ENCODE measurements around the gene WIPF3. TPM values are rescaled to one million over a fixed set of nuclear protein-coding genes. Genes with fewer than 3 reads are reported as not detected.

WIPF3 gene
- total and polyA plus RNA-seq, 2 of the 4 experiments (the other 2 are of a cell fraction), result not detected

- H3K4me1 ChIP-seq (ENCODE audit: control insufficient read depth, insufficient read depth, low read length), result no peaks in the 10 kb centered on the region
- DNase-seq, result no peak
- 85% methylated on average over 9 of the region's 13 CpGs; no CpG with 5 or more reads in 1 of the 2 experiments for WGBS, 2 experiments (ENCODE audit: extremely low coverage in 2 of 2, insufficient read length in 1 of 2)
- no peak overlapping the region for H3K4me3 ChIP-seq (ENCODE audit: insufficient read depth, low read depth, low read length)
- intact Hi-C loops (cut with micrococcal nuclease) (no loop called here), in situ Hi-C loops (cut with MboI; ENCODE audit: low sequenced_read_pairs) (loop anchor here (10.0 kb wide), 1 partner anchor 199 kb away; no protein-coding TSS in a partner anchor), dilution Hi-C loops (cut with HindIII; ENCODE audit: low sequenced_read_pairs, unreplicated experiment) (no loop called here)
- TF ChIP-seq MAZ (IDR thresholded peaks at IDR 0.05; ENCODE audit: borderline replicate concordance, low read depth, low read length) (no peak), RFX5 (IDR thresholded peaks at IDR 0.05; ENCODE audit: low read depth, low read length) (no peak), MAFK (IDR thresholded peaks at IDR 0.05; ENCODE audit: low read depth, low read length) (no peak), RCOR1 (IDR thresholded peaks at IDR 0.05; ENCODE audit: insufficient replicate concordance, low read length) (no peak), NFE2L2 (IDR thresholded peaks at IDR 0.05; ENCODE audit: low read depth, low read length) (no peak), CTCF (conservative IDR thresholded peaks at IDR 0.05; ENCODE audit: low read depth, low read length) (no peak), POLR2A (IDR thresholded peaks at IDR 0.05; ENCODE audit: low read depth, low read length) (no peak), SMC3 (IDR thresholded peaks at IDR 0.05; ENCODE audit: low read depth, low read length) (no peak), CHD1 (IDR thresholded peaks at IDR 0.05; ENCODE audit: low read depth, low read length) (no peak), BHLHE40 (IDR thresholded peaks at IDR 0.05; ENCODE audit: low read depth, low read length) (no peak)
- TF ChIP-seq, protein P1, sequence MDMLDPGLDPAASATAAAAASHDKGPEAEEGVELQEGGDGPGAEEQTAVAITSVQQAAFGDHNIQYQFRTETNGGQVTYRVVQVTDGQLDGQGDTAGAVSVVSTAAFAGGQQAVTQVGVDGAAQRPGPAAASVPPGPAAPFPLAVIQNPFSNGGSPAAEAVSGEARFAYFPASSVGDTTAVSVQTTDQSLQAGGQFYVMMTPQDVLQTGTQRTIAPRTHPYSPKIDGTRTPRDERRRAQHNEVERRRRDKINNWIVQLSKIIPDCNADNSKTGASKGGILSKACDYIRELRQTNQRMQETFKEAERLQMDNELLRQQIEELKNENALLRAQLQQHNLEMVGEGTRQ (IDR thresholded peaks at IDR 0.05; ENCODE audit: low read depth, low read length), result no peak
- H3K9me3 ChIP-seq (ENCODE audit: control insufficient read depth, insufficient read depth, low read length), result no peaks in the 10 kb centered on the region
- H3K9ac ChIP-seq (ENCODE audit: low read depth, low read length), result no peak overlapping the region
- no peak overlapping the region for H3K14ac ChIP-seq (replicated peaks; ENCODE audit: low read depth, low read length)
- no peaks in the 10 kb centered on the region for H3K36me3 ChIP-seq (ENCODE audit: control insufficient read depth, insufficient read depth, low read length)
- no peaks in the 10 kb centered on the region for H3K79me1 ChIP-seq (ENCODE audit: low read depth in 1 of 2, low read length in 2 of 2)
- peaks cover 7% of the 10 kb centered on the region; the same call in 1 of the 2 replicates for H3K27me3 ChIP-seq (ENCODE audit: control insufficient read depth, insufficient read depth, low read length)
- ChIA-PET POLR2A (ENCODE audit: unreplicated experiment) (no interaction called here), CTCF (no interaction called here)
- no peak overlapping the region for H2AFZ ChIP-seq (replicated peaks; ENCODE audit: low read length, poor library complexity)
- no peak overlapping the region for H2AK9ac ChIP-seq (replicated peaks; ENCODE audit: low read depth, low read length, poor library complexity)
- H2BK20ac ChIP-seq (ENCODE audit: low read depth, low read length), result no peak overlapping the region
- no peak for ATAC-seq (ENCODE audit: low read depth)
- H4K91ac ChIP-seq (ENCODE audit: insufficient read depth, low read depth, low read length), result no peak overlapping the region
- H3K27ac ChIP-seq (ENCODE audit: insufficient read depth, low read length), result no peak overlapping the region
- H4K8ac ChIP-seq (ENCODE audit: low read depth in 2 of 2, low read length in 2 of 2), result no peak overlapping the region
- no peak overlapping the region for H2BK15ac ChIP-seq (ENCODE audit: low read depth, low read length)
- H2BK120ac ChIP-seq (ENCODE audit: low read depth, low read length), result no peak overlapping the region
- H3K18ac ChIP-seq (ENCODE audit: low read depth, low read length), result no peak overlapping the region
- no peak overlapping the region for H2BK5ac ChIP-seq (ENCODE audit: low read depth, low read length, poor library complexity, severe bottlenecking)
- H3K4me2 ChIP-seq (ENCODE audit: low read depth, low read length), result no peak overlapping the region
- no peak overlapping the region for H3K23ac ChIP-seq (ENCODE audit: low read depth, low read length)
- H2AK5ac ChIP-seq (ENCODE audit: low read depth, low read length), result no peak overlapping the region
- H3K56ac ChIP-seq (ENCODE audit: extremely low read depth, insufficient read depth, low read length), result no peak overlapping the region
- no peaks in the 10 kb centered on the region for H4K20me1 ChIP-seq (ENCODE audit: insufficient read depth, low read length)
- H3K9me1 ChIP-seq (ENCODE audit: insufficient read depth, low read length), result no peaks in the 10 kb centered on the region
- H3K4ac ChIP-seq (ENCODE audit: low read depth, low read length), result no peak overlapping the region
- H4K5ac ChIP-seq (ENCODE audit: low read depth, low read length), result no peak overlapping the region
- BruUV-seq (replicated peaks), result no TSS peak
These were observed 69.4 kb downstream of the WIPF3 start for GRCh38 chr7:29875741-29876140.

Data from IMR-90 (cell line).